T-helper 2 cell treated with Interferon-gamma antibody and Interleukin-4, amounts not matched to agents 5 μg/mL and 100 μg/mL, for 36 hours (primary cell): ENCODE measurements around the gene S1PR5.
A peak's percentile ranks its signal among the peaks of the same experiment; 100 is the strongest.
"Not testable (repeated sequence)": the region's sequence is repeated elsewhere in the genome, so short reads cannot be mapped to it uniquely, and the experiment has no call there.

ENCODE experiments used
- DNase-seq: peaks from one replicate; pipeline ENCODE4 v3.0.0; 2021; ENCODE audit warnings: low spot score
- H3K27ac Mint-ChIP-seq: one replicate; pipeline ENCODE4 v1.8.0; 2021; ENCODE audit warnings: mild to moderate bottlenecking, mixed read lengths
- H3K27me3 Mint-ChIP-seq: one replicate; pipeline ENCODE4 v1.8.0; 2021; ENCODE audit warnings: low read depth, mixed read lengths
- H3K36me3 Mint-ChIP-seq: one replicate; pipeline ENCODE4 v1.8.0; 2021; ENCODE audit warnings: low read depth, mixed read lengths
- H3K4me1 Mint-ChIP-seq: one replicate; pipeline ENCODE4 v1.8.0; 2021; ENCODE audit warnings: low read depth, mixed read lengths
- H3K4me3 Mint-ChIP-seq: one replicate; pipeline ENCODE4 v1.8.0; 2022; ENCODE audit warnings: mild to moderate bottlenecking, moderate library complexity, mixed read lengths
- H3K9me3 Mint-ChIP-seq: one replicate; pipeline ENCODE4 v1.8.0; 2021; ENCODE audit warnings: mixed read lengths

S1PR5 gene

GRCh38 chr19:10537668-10538067 is 20.4 kb upstream of the S1PR5 start:
- Mint-ChIP-seq H3K4me3 (no peak overlapping the region), H3K9me3 (peaks cover 2% of the 10 kb centered on the region), H3K4me1 (peaks cover 2% of the 10 kb centered on the region), H3K27ac (no peak overlapping the region), H3K27me3 (peaks cover 30% of the 10 kb centered on the region), H3K36me3 (no peaks in the 10 kb centered on the region)
- DNase-seq: no peak

DNA sequence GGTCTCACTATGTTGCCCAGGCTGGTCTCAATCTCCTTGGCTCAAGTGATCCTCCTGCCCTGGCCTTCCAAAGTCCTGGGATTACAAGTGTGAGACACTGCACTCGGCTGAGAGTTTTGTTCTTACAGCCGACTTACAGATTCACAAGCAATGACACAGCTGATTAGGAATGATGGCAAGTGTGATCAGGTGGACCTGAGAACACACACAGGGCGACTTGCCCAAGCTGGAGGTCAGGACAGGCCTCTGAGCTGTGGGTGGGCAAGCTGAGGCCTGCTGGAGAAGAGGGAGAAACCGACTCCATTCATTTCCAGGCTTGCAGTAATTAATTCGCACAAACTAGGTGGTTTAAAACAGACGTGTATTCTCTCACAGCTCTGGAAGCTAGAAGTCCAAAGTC is 18.4 kb upstream of the S1PR5 start:
- Mint-ChIP-seq H3K9me3 (peaks cover 8% of the 10 kb centered on the region), H3K36me3 (no peaks in the 10 kb centered on the region), H3K4me1 (peaks cover 2% of the 10 kb centered on the region), H3K4me3 (no peak overlapping the region), H3K27ac (no peak overlapping the region), H3K27me3 (peaks cover 32% of the 10 kb centered on the region)
- no peak for DNase-seq

DNA sequence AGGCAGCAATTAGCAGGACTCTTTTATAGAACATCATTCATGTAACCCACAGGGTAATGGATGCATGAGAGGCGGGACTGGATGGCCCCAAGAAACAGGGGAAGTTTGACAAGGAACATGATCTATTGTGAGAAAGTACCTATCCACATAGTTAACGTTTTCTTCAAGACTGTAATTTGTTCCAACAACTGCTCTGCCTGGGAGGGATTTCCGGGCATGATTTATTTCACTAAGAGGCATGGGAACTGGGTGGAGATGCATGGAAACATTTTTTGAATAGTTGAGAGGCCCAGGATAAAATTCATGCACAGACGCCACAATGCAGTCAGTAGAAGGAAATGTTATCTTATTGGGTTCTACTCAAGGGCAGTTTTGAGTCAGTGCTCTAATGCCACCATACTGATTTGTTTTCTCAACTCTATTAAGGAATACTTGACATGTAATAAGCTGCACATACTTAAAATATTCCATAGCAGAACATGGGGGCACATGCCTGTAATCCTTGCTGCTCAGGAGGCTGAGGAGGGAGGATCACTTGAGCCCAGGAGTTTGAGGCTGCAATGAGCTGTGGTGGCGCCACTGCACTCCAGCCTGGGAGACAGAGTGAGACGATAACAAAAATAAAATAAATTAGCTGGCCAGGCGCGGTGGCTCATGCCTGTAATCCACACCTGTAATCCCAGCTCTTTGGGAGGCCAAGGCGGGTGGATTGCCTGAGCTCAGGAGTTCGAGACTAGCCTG is 16.6 kb upstream of the S1PR5 start:
- Mint-ChIP-seq H3K4me3 (no peak overlapping the region), H3K9me3 (peaks cover 8% of the 10 kb centered on the region), H3K27me3 (peaks cover 17% of the 10 kb centered on the region), H3K4me1 (peaks cover under 1% of the 10 kb centered on the region), H3K36me3 (no peaks in the 10 kb centered on the region), H3K27ac (no peak overlapping the region)
- DNase-seq: no peak

DNA sequence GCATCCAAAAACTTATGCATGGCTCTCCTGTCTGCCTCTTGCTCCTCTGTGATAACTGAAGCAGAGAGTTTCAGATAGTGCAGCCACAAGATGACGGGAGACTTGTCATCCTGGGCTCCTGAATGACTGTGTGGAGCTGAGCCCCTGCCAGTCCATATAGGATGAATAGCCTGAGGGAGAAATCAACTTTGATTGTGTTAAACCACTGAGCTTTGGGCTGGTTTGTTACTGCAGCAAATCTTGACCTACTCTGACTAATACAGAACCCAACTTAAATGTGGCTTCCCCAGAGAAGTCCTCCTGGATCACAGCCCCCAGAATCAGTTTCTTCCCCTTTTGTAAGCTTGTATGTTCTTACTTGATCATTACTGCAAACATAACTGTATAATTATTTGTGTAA is 15.2 kb upstream of the S1PR5 start:
- Mint-ChIP-seq H3K4me1 (no peaks in the 10 kb centered on the region), H3K36me3 (no peaks in the 10 kb centered on the region), H3K27me3 (peaks cover 8% of the 10 kb centered on the region), H3K4me3 (no peak overlapping the region), H3K9me3 (peaks cover 8% of the 10 kb centered on the region), H3K27ac (no peak overlapping the region)
- DNase-seq: no peak

DNA sequence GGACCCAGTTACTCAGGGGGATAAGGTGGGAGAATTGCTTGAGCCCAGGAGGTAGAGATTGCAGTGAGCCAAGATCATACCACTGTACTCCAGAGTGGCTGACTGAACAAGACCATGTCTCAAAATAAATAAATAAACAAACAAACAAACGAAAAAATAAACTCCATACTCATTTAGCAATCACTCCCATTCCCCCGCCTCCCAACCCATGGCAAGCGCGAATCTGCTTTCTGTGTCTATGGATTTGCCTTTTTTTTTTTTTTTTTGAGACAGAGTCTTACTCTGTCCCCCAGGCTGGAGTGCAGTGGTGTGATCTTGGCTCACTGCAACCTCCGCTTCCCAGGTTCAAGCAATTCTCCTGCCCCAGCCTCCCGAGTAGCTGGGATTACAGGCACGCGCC is 9.6 kb upstream of the S1PR5 start:
- H3K27ac Mint-ChIP-seq, DNase-seq, H3K36me3 Mint-ChIP-seq, H3K4me1 Mint-ChIP-seq, H3K4me3 Mint-ChIP-seq, H3K27me3 Mint-ChIP-seq, H3K9me3 Mint-ChIP-seq: not testable (repeated sequence)

DNA sequence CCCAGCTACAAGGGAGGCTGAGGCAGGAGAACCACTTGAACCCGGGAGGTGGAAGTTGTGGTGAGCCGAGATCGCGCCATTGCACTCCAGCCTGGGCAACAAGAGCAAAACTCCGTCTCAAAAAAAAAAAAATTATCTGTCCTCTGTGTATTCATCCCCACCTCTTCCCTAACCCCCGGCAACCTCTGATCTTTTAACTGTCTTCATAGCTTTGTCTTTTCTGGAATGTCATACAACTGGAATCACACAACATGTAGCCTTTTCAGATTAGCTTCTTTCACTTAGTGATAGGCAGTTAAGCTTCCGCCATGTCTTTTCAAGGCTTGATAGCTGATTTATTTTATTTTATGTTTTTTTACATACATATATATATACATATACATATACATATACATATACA is 8.4 kb upstream of the S1PR5 start:
- DNase-seq: no peak

GRCh38 chr19:10523135-10523636 is 5.9 kb upstream of the S1PR5 start:
- Mint-ChIP-seq H3K4me3 (no peak overlapping the region), H3K36me3 (no peaks in the 10 kb centered on the region), H3K4me1 (peaks cover 12% of the 10 kb centered on the region), H3K27me3 (peaks cover 26% of the 10 kb centered on the region), H3K9me3 (no peaks in the 10 kb centered on the region), H3K27ac (no peak overlapping the region)
- no peak for DNase-seq

More for the DNA sequence above, 8.4 kb upstream of the S1PR5 start:
- Mint-ChIP-seq H3K4me1 (no peaks in the 10 kb centered on the region), H3K4me3 (no peak overlapping the region), H3K36me3 (no peaks in the 10 kb centered on the region), H3K27me3 (peaks cover 6% of the 10 kb centered on the region), H3K27ac (no peak overlapping the region), H3K9me3 (no peaks in the 10 kb centered on the region)

- Mint-ChIP-seq H3K4me3 (no peak overlapping the region), H3K27me3 (peaks cover 33% of the 10 kb centered on the region), H3K9me3 (no peaks in the 10 kb centered on the region), H3K4me1 (peaks cover 18% of the 10 kb centered on the region), H3K36me3 (no peaks in the 10 kb centered on the region), H3K27ac (no peak overlapping the region)
- no peak for DNase-seq
Measured at GRCh38 chr19:10521461-10522171, 4.4 kb upstream of the S1PR5 start.

- no peak overlapping the region for H3K27ac Mint-ChIP-seq
- DNase-seq: no peak
- H3K4me3 Mint-ChIP-seq: no peak overlapping the region
- H3K9me3 Mint-ChIP-seq: no peaks in the 10 kb centered on the region
- H3K4me1 Mint-ChIP-seq: peaks cover 19% of the 10 kb centered on the region
- peaks cover 41% of the 10 kb centered on the region for H3K27me3 Mint-ChIP-seq
- no peaks in the 10 kb centered on the region for H3K36me3 Mint-ChIP-seq
Measured at GRCh38 chr19:10520652-10521318, 3.5 kb upstream of the S1PR5 start.

DNA sequence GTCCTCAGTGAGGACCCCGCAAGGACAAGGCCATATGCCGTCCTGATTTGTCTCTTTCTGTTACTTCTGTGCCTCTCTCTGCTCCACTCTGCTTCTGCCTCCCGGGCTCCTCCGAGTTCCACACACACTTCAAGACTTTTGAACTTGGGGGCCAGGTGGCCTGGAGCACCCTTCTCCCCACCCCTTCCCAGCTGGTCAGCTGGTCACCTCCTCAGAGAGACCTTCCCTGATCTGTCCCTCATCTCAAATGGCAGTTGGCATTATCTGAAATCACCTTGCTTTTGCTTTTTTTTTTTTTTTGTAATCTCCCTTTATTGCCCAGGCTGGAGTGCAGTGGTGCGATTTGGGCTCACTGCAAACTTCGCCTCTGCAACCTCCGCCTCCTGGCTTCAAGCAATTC is 2.2 kb upstream of the S1PR5 start:
- H3K9me3 Mint-ChIP-seq: no peaks in the 10 kb centered on the region
- peak overlapping the region; percentile 55 for H3K4me3 Mint-ChIP-seq

GRCh38 chr19:10518444-10519361 is 1.5 kb upstream of the S1PR5 start:
- no peak for DNase-seq
- Mint-ChIP-seq H3K4me1 (peaks cover 20% of the 10 kb centered on the region), H3K27ac (no peak overlapping the region)

More for the DNA sequence above, 2.2 kb upstream of the S1PR5 start:
- H3K4me1 Mint-ChIP-seq: peaks cover 19% of the 10 kb centered on the region
- DNase-seq: no peak
- no peaks in the 10 kb centered on the region for H3K36me3 Mint-ChIP-seq
- H3K27me3 Mint-ChIP-seq: peaks cover 53% of the 10 kb centered on the region
- peak overlapping the region; percentile 41 for H3K27ac Mint-ChIP-seq

GRCh38 chr19:10517760-10518443 is 655 bp upstream of the S1PR5 start:
- Mint-ChIP-seq H3K27me3 (peaks cover 65% of the 10 kb centered on the region), H3K27ac (no peak overlapping the region), H3K36me3 (no peaks in the 10 kb centered on the region), H3K9me3 (no peaks in the 10 kb centered on the region), H3K4me3 (peak overlapping the region; percentile 49), H3K4me1 (peaks cover 20% of the 10 kb centered on the region)
- DNase-seq: no peak

More at GRCh38 chr19:10518444-10519361, 1.5 kb upstream of the S1PR5 start:
- Mint-ChIP-seq H3K4me3 (peak overlapping the region; percentile 55), H3K36me3 (no peaks in the 10 kb centered on the region), H3K9me3 (no peaks in the 10 kb centered on the region), H3K27me3 (peaks cover 58% of the 10 kb centered on the region)
